GM21447 (cell line): ENCODE data around the gene PTBP1.

Source experiments
- ATAC-seq: cut with Tn5 transposase; IDR thresholded peaks from one replicate; pipeline ENCODE4 v1.9.1; 2021; ENCODE audit not compliant: unreplicated experiment

PTBP1 gene

GRCh38 chr19:795691-796581, 1.3 kb upstream of the PTBP1 start:
- ATAC-seq, result no peak

GRCh38 chr19:797528-798414, 519 bp downstream of the PTBP1 start:
- ATAC-seq, result peak; percentile 30

GRCh38 chr19:798415-799075, 1.3 kb downstream of the PTBP1 start:
- ATAC-seq, result no peak

GRCh38 chr19:799076-799881, 2.0 kb downstream of the PTBP1 start:
- ATAC-seq, result no peak

GRCh38 chr19:800360-801029, 3.2 kb downstream of the PTBP1 start:
- no peak for ATAC-seq

- ATAC-seq, result no peak
These were observed 4.0 kb downstream of the PTBP1 start for GRCh38 chr19:801030-801860.

GRCh38 chr19:801861-802497, 4.7 kb downstream of the PTBP1 start:
- ATAC-seq, result no peak

GRCh38 chr19:802498-803098, 5.3 kb downstream of the PTBP1 start:
- no peak for ATAC-seq

GRCh38 chr19:803099-803561, 5.9 kb downstream of the PTBP1 start:
- no peak for ATAC-seq

GRCh38 chr19:803686-804418, 6.6 kb downstream of the PTBP1 start:
- no peak for ATAC-seq

- ATAC-seq, result no peak
These were observed 7.3 kb downstream of the PTBP1 start for GRCh38 chr19:804419-805165.

GRCh38 chr19:805166-805551, 7.9 kb downstream of the PTBP1 start:
- ATAC-seq, result no peak

GRCh38 chr19:805600-806550, 8.6 kb downstream of the PTBP1 start:
- ATAC-seq, result no peak

- ATAC-seq, result no peak
These were observed 9.7 kb downstream of the PTBP1 start for GRCh38 chr19:806815-807421.
